H1 (cell line): ENCODE data around the gene EPYC. TPM values are rescaled to one million over a fixed set of nuclear protein-coding genes. Genes with fewer than 3 reads are reported as not detected.

ENCODE experiments used
- CTCF ChIP-seq, 3 experiments: IDR thresholded peaks; 1 replicate in 2 of 3; 2 replicates in 1 of 3; pipeline versions ENCODE4 v1.5.1 to v1.6.1; 2011; ENCODE audit warnings: low read length in 3 of 3, mild to moderate bottlenecking in 3 of 3, inconsistent platforms in 2 of 3, low read depth in 1 of 3, moderate library complexity in 1 of 3; ENCODE audit not compliant: insufficient read depth in 1 of 3; ENCODE audit errors: control extremely low read depth in 1 of 3
- GTF2F1 ChIP-seq: IDR thresholded peaks from 2 replicates; pipeline ENCODE4 v1.6.1; 2012; ENCODE audit warnings: low read depth, low read length, improper control_type of control experiment, borderline replicate concordance
- SUZ12 ChIP-seq: fragments of 200-600 bp; sonication (generic); IDR thresholded peaks from 2 replicates; pipeline ENCODE4 v1.6.1; 2012; ENCODE audit warnings: mild to moderate bottlenecking, inconsistent platforms, low read length, moderate library complexity, mixed read lengths
- polyA plus RNA-seq, 7 experiments: library from polyadenylated mRNA; depleted of rRNA in 3 of 7; stranded (reverse) in 5 of 7; unstranded in 2 of 7; fragments of >200 nt in 5 of 7; fragments of 200-250 nt in 2 of 7; gene quantifications; 1 replicate in 5 of 7; 2 replicates in 1 of 7; 4 replicates in 1 of 7; pipeline versions ENCODE4 v1.2.1 to v1.2.3, GENCODE V29; 2011 to 2013; ENCODE audit warnings: missing spikeins in 2 of 7, mixed read lengths in 2 of 7
- total RNA-seq: library from RNA; stranded (reverse); fragmentation: NEBNext Ultra II Directional; extraction: Animal tissue kit (Norgen Biotek cat#: 25700); gene quantifications from 2 replicates; pipeline ENCODE4 v1.2.1, GENCODE V29; 2021
- TF ChIP-seq, protein P1 (sequence below): fragments of 300-600 bp; sonication (generic); IDR thresholded peaks from 2 replicates; pipeline ENCODE4 v1.7.1; 2012; ENCODE audit warnings: low read length, moderate library complexity, mild to moderate bottlenecking, inconsistent platforms; ENCODE audit not compliant: insufficient replicate concordance
- TF ChIP-seq, protein P2 (sequence below): IDR thresholded peaks from 2 replicates; pipeline ENCODE4 v1.6.1; 2012; ENCODE audit warnings: inconsistent platforms

The EPYC gene
- total and polyA plus RNA-seq, 2 of the 8 experiments (the other 6 are each of a cell fraction or from before 2014, with no cell fraction given), result not detected

DNA sequence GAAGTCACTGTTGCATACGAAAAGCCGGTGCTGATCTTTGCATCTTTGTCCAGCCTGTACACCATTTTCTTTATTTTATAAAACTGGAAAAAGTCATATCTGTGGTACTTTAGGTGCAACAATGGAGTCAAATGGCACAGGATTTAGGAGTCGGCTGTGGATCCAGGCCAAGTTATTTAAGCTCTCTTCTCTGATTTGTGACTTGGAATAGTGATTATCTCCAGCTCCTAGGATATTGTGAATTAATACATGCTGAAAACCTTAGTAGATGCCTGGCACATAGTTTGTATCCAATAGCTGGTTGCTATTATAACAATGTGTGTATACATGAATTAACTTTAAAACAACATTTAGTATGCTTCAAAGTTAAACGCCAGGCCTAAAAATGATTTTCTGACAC is 43.6 kb downstream of the EPYC start (continued):
- no peak for TF ChIP-seq CTCF (IDR thresholded peaks at IDR 0.05; ENCODE audit: control extremely low read depth in 1 of 3, insufficient read depth in 1 of 3, low read depth in 1 of 3, low read length in 3 of 3)
- TF ChIP-seq, protein P1, sequence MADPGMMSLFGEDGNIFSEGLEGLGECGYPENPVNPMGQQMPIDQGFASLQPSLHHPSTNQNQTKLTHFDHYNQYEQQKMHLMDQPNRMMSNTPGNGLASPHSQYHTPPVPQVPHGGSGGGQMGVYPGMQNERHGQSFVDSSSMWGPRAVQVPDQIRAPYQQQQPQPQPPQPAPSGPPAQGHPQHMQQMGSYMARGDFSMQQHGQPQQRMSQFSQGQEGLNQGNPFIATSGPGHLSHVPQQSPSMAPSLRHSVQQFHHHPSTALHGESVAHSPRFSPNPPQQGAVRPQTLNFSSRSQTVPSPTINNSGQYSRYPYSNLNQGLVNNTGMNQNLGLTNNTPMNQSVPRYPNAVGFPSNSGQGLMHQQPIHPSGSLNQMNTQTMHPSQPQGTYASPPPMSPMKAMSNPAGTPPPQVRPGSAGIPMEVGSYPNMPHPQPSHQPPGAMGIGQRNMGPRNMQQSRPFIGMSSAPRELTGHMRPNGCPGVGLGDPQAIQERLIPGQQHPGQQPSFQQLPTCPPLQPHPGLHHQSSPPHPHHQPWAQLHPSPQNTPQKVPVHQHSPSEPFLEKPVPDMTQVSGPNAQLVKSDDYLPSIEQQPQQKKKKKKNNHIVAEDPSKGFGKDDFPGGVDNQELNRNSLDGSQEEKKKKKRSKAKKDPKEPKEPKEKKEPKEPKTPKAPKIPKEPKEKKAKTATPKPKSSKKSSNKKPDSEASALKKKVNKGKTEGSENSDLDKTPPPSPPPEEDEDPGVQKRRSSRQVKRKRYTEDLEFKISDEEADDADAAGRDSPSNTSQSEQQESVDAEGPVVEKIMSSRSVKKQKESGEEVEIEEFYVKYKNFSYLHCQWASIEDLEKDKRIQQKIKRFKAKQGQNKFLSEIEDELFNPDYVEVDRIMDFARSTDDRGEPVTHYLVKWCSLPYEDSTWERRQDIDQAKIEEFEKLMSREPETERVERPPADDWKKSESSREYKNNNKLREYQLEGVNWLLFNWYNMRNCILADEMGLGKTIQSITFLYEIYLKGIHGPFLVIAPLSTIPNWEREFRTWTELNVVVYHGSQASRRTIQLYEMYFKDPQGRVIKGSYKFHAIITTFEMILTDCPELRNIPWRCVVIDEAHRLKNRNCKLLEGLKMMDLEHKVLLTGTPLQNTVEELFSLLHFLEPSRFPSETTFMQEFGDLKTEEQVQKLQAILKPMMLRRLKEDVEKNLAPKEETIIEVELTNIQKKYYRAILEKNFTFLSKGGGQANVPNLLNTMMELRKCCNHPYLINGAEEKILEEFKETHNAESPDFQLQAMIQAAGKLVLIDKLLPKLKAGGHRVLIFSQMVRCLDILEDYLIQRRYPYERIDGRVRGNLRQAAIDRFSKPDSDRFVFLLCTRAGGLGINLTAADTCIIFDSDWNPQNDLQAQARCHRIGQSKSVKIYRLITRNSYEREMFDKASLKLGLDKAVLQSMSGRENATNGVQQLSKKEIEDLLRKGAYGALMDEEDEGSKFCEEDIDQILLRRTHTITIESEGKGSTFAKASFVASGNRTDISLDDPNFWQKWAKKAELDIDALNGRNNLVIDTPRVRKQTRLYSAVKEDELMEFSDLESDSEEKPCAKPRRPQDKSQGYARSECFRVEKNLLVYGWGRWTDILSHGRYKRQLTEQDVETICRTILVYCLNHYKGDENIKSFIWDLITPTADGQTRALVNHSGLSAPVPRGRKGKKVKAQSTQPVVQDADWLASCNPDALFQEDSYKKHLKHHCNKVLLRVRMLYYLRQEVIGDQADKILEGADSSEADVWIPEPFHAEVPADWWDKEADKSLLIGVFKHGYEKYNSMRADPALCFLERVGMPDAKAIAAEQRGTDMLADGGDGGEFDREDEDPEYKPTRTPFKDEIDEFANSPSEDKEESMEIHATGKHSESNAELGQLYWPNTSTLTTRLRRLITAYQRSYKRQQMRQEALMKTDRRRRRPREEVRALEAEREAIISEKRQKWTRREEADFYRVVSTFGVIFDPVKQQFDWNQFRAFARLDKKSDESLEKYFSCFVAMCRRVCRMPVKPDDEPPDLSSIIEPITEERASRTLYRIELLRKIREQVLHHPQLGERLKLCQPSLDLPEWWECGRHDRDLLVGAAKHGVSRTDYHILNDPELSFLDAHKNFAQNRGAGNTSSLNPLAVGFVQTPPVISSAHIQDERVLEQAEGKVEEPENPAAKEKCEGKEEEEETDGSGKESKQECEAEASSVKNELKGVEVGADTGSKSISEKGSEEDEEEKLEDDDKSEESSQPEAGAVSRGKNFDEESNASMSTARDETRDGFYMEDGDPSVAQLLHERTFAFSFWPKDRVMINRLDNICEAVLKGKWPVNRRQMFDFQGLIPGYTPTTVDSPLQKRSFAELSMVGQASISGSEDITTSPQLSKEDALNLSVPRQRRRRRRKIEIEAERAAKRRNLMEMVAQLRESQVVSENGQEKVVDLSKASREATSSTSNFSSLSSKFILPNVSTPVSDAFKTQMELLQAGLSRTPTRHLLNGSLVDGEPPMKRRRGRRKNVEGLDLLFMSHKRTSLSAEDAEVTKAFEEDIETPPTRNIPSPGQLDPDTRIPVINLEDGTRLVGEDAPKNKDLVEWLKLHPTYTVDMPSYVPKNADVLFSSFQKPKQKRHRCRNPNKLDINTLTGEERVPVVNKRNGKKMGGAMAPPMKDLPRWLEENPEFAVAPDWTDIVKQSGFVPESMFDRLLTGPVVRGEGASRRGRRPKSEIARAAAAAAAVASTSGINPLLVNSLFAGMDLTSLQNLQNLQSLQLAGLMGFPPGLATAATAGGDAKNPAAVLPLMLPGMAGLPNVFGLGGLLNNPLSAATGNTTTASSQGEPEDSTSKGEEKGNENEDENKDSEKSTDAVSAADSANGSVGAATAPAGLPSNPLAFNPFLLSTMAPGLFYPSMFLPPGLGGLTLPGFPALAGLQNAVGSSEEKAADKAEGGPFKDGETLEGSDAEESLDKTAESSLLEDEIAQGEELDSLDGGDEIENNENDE, result no peak
- TF ChIP-seq SUZ12, result no peak
- TF ChIP-seq GTF2F1, result no peak
- TF ChIP-seq, protein P2, sequence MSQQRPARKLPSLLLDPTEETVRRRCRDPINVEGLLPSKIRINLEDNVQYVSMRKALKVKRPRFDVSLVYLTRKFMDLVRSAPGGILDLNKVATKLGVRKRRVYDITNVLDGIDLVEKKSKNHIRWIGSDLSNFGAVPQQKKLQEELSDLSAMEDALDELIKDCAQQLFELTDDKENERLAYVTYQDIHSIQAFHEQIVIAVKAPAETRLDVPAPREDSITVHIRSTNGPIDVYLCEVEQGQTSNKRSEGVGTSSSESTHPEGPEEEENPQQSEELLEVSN, result no peak
